Measurements from ENCODE around the gene OSM. TPM values are rescaled to one million over a fixed set of nuclear protein-coding genes. Genes with fewer than 3 reads are reported as not detected.

The OSM gene
- total and polyA plus RNA-seq, 2 donors (not counting 3 experiments of a cell fraction or from before 2014, with no cell fraction given) = not detected

DNA sequence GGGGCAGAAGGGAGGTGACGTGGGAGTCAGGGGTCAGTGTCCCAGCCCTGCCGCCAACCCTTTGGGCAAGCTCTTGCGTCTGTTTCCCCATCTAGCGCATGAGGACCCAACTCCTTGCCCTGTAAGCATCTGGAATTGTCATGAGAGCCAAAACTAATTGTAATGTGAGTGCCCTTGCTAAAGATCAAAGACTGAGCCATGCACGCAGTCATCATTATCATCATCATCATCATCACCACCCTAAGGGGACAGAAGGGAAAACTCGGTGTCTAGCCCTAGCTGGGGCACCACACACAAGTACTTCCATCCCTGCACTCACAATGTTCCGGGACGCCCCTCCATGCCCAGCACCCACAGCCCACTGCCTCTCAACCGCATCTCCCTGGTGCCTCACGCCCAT, 22.6 kb downstream of the OSM start:
- DNase-seq (ENCODE audit: low read depth, low spot score) = no peak
- no peaks in the 10 kb centered on the region for H3K36me3 ChIP-seq (ENCODE audit: control insufficient read depth in 2 of 2, extremely low read depth in 1 of 2, insufficient read depth in 2 of 2, low read length in 2 of 2)
- no peak for FAIRE-seq
- H3K4me3 ChIP-seq (replicated peaks in 1 of 3; ENCODE audit: insufficient read depth in 1 of 3, low read depth in 1 of 3, low read length in 3 of 3) = no peak overlapping the region
- intact Hi-C loops (cut with micrococcal nuclease) = no loop called here
- H2AFZ ChIP-seq (ENCODE audit: low read depth, low read length) = no peak overlapping the region
- no TSS peak for BruUV-seq (replicated peaks)
- TF ChIP-seq POLR2AphosphoS5 (IDR thresholded peaks at IDR 0.05; ENCODE audit: insufficient read depth, low read depth, low read length) = no peak
- TF ChIP-seq, protein P1, sequence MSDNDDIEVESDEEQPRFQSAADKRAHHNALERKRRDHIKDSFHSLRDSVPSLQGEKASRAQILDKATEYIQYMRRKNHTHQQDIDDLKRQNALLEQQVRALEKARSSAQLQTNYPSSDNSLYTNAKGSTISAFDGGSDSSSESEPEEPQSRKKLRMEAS (IDR thresholded peaks at IDR 0.05; ENCODE audit: insufficient read depth, insufficient read length) = no peak
- TF ChIP-seq MYC (IDR thresholded peaks at IDR 0.05; ENCODE audit: low read depth, low read length) = no peak
- TF ChIP-seq, protein P2, sequence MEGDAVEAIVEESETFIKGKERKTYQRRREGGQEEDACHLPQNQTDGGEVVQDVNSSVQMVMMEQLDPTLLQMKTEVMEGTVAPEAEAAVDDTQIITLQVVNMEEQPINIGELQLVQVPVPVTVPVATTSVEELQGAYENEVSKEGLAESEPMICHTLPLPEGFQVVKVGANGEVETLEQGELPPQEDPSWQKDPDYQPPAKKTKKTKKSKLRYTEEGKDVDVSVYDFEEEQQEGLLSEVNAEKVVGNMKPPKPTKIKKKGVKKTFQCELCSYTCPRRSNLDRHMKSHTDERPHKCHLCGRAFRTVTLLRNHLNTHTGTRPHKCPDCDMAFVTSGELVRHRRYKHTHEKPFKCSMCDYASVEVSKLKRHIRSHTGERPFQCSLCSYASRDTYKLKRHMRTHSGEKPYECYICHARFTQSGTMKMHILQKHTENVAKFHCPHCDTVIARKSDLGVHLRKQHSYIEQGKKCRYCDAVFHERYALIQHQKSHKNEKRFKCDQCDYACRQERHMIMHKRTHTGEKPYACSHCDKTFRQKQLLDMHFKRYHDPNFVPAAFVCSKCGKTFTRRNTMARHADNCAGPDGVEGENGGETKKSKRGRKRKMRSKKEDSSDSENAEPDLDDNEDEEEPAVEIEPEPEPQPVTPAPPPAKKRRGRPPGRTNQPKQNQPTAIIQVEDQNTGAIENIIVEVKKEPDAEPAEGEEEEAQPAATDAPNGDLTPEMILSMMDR (IDR thresholded peaks at IDR 0.05; ENCODE audit: extremely low read depth in 1 of 2, insufficient read depth in 1 of 2, low read depth in 1 of 2, low read length in 2 of 2) = no peak
- no peak for TF ChIP-seq GATA2 (IDR thresholded peaks at IDR 0.05; ENCODE audit: insufficient read depth, insufficient read length, low read depth, low read length)
- TF ChIP-seq FOS (IDR thresholded peaks at IDR 0.05; ENCODE audit: borderline replicate concordance, insufficient read depth, low read length) = no peak
- H3K9me3 ChIP-seq (replicated peaks; ENCODE audit: control insufficient read depth, insufficient read depth, low read length) = no peaks in the 10 kb centered on the region
- ChIA-PET POLR2A (no interaction called here), CTCF (interaction anchor here (0.5 to 1.1 kb wide), 2 partner anchors 35 to 376 kb away, joined by 3 read pairs; no protein-coding TSS in a partner anchor)
- no peaks in the 10 kb centered on the region for H3K79me2 ChIP-seq (ENCODE audit: control insufficient read depth, insufficient read depth, low read length)
- dilution Hi-C loops (cut with MboI; ENCODE audit: extremely low pct_ligation_motif_present, low sequenced_read_pairs) = no loop called here
- peaks cover 11% of the 10 kb centered on the region for H3K4me1 ChIP-seq (ENCODE audit: control insufficient read depth, extremely low read depth, insufficient read depth, low read length)
- H4K20me1 ChIP-seq (replicated peaks; ENCODE audit: control insufficient read depth, extremely low read depth, insufficient read depth, low read length) = no peaks in the 10 kb centered on the region
- H3K9ac ChIP-seq (replicated peaks; ENCODE audit: extremely low read depth, insufficient read depth, low read length) = no peak overlapping the region
- H3K4me2 ChIP-seq (ENCODE audit: insufficient read depth, low read length) = no peak overlapping the region
- H3K9me1 ChIP-seq (replicated peaks; ENCODE audit: control insufficient read depth, extremely low read depth, insufficient read depth, low read length) = no peaks in the 10 kb centered on the region
- H3K27me3 ChIP-seq (ENCODE audit: control insufficient read depth in 2 of 2, insufficient read depth in 2 of 2, low read length in 2 of 2) = peaks cover 22 to 25% of the 10 kb centered on the region in 2 experiments
- no peak overlapping the region for H3K27ac ChIP-seq (ENCODE audit: insufficient read depth, low read depth, low read length)

All from endothelial cell of umbilical vein (primary cell).